ENCODE data around the gene SGCD. TPM values are rescaled to one million over a fixed set of nuclear protein-coding genes. Genes with fewer than 3 reads are reported as not detected.

Gene SGCD
- total and polyA plus RNA-seq, 12 donors = 1.0 to 30.4 (median 9.4) TPM

- H3K36me3 ChIP-seq (replicated peaks in 1 of 2) = no peaks in the 10 kb centered on the region
- no peaks in the 10 kb centered on the region for H3K4me1 ChIP-seq (replicated peaks in 1 of 2)
- 63 to 81% (median 78%) methylated on average over 3 of the region's 3 CpGs for WGBS, 4 donors
- no peak for DNase-seq
- intact Hi-C loops (cut with DNase I) = no loop called here
- no peak overlapping the region for H3K27ac ChIP-seq
- no peaks in the 10 kb centered on the region for H3K9me3 ChIP-seq (replicated peaks in 1 of 3)
- no peak overlapping the region for H3K4me3 ChIP-seq
- H3K27me3 ChIP-seq = no peaks in the 10 kb centered on the region
- no peak for TF ChIP-seq POLR2A (IDR thresholded peaks at IDR 0.05)
- no peak for TF ChIP-seq CTCF (IDR thresholded peaks at IDR 0.05)
Observed at GRCh38 chr5:156735477-156735876, 408.5 kb downstream of the SGCD start.

GRCh38 chr5:156741516-156741915 lies 414.6 kb downstream of the SGCD start:
- no peaks in the 10 kb centered on the region for H3K27me3 ChIP-seq
- no peaks in the 10 kb centered on the region for H3K4me1 ChIP-seq (replicated peaks in 1 of 2)
- DNase-seq = no peak
- no peak overlapping the region for H3K27ac ChIP-seq
- TF ChIP-seq CTCF (IDR thresholded peaks at IDR 0.05) = no peak
- TF ChIP-seq POLR2A (IDR thresholded peaks at IDR 0.05) = no peak
- WGBS, 4 donors = 69 to 86% (median 78%) methylated on average over 5 of the region's 5 CpGs
- intact Hi-C loops (cut with DNase I) = no loop called here
- no peaks in the 10 kb centered on the region for H3K9me3 ChIP-seq (replicated peaks in 1 of 3)
- H3K4me3 ChIP-seq = no peak overlapping the region
- H3K36me3 ChIP-seq (replicated peaks in 1 of 2) = no peaks in the 10 kb centered on the region

- TF ChIP-seq POLR2A (IDR thresholded peaks at IDR 0.05) (no peak), CTCF (IDR thresholded peaks at IDR 0.05) (no peak)
- intact Hi-C loops (cut with DNase I) = no loop called here
- H3K9me3 ChIP-seq (replicated peaks in 1 of 3) = no peaks in the 10 kb centered on the region
- no peaks in the 10 kb centered on the region for H3K27me3 ChIP-seq
- no peak for DNase-seq
- H3K27ac ChIP-seq = no peak overlapping the region
- H3K4me1 ChIP-seq (replicated peaks in 1 of 2) = no peaks in the 10 kb centered on the region
- no peak overlapping the region for H3K4me3 ChIP-seq
- WGBS, 4 donors = 83 to 96% (median 87%) methylated on average over 3 of the region's 3 CpGs
- H3K36me3 ChIP-seq (replicated peaks in 1 of 2) = no peaks in the 10 kb centered on the region
Observed at GRCh38 chr5:156753846-156754245, 426.9 kb downstream of the SGCD start.

GRCh38 chr5:156755421-156756087 lies 428.6 kb downstream of the SGCD start:
- TF ChIP-seq CTCF (IDR thresholded peaks at IDR 0.05) (no peak), POLR2A (IDR thresholded peaks at IDR 0.05) (no peak)
- DNase-seq = no peak
- intact Hi-C loops (cut with DNase I) = no loop called here
- no peaks in the 10 kb centered on the region for H3K27me3 ChIP-seq
- H3K27ac ChIP-seq = no peak overlapping the region
- H3K4me1 ChIP-seq (replicated peaks in 1 of 2) = no peaks in the 10 kb centered on the region
- H3K9me3 ChIP-seq (replicated peaks in 1 of 3) = no peaks in the 10 kb centered on the region
- no peak overlapping the region for H3K4me3 ChIP-seq
- no peaks in the 10 kb centered on the region for H3K36me3 ChIP-seq (replicated peaks in 1 of 2)
- WGBS, 4 donors = 80 to 92% (median 90%) methylated on average over 3 of the region's 3 CpGs
